ENCODE measurements around the gene SORCS3.

The SORCS3 gene

DNA sequence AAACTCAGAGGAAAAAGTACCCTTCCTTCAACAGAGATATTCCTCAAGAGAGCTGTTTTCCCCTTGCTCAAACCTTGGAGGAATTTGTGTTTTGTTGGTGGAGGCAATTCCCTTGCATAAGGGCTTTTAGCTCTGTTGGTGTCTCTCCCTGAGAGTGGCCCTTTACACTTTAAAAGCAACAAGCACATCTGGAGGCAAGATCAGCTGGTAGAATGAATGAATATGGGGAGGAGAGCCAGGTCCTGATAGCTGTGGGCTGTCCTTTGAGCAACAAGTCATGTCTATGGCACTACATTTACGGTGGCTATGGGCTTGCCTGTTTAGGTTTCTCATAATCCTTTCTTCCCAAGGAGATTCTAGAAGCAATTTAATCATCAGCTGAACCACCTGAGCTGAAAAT, 384.0 kb downstream of the SORCS3 start:
- no peak for DNase-seq

GRCh38 chr10:105026566-105026965, 385.5 kb downstream of the SORCS3 start:
- no peak for DNase-seq

- no peak for DNase-seq
These were observed 388.2 kb downstream of the SORCS3 start for GRCh38 chr10:105029286-105029685.

DNA sequence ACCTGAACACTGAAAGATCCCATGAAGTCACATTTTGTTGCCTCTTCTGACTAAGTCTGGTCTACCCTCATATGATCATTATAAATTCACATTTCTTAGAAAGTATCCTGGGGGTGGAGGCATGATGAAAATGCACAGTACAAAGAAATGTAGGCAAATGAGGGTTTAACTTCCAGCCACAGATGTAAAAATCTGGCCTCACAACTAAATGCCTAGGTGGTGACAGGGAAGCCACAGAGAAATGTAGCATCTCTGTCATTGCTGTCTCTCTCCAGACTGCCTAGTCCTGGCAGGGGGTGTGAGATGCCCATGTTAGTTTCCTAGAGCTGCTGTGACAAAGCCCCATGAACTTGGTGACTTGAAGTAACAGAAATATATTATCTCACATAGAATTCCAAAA, 395.9 kb downstream of the SORCS3 start:
- no peak for DNase-seq

GRCh38 chr10:105041956-105042355, 400.9 kb downstream of the SORCS3 start:
- no peak for DNase-seq

- DNase-seq, result no peak
These were observed 401.9 kb downstream of the SORCS3 start for GRCh38 chr10:105042906-105043552.

GRCh38 chr10:105044902-105045301, 403.8 kb downstream of the SORCS3 start:
- no peak for DNase-seq

GRCh38 chr10:105056413-105056812, 415.3 kb downstream of the SORCS3 start:
- DNase-seq, result no peak

DNA sequence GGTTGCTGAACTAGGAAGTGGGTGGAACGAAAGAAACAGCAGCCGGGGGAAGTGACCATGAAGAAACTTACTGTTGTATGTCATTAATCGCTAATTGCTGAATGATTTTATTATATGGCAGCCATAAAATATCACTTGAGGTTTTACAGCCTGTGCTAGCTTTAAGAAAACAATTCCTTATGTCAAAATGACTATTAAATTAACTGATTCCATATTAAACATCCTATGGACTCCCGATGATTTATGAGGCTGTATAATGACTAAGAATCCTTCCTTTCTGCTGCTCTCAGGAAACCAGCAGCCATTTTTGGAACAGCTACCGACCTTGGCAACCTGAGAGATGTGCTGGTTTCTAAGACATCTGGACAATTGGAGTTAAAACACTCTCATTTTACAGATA, 421.9 kb downstream of the SORCS3 start:
- DNase-seq, result no peak

DNA sequence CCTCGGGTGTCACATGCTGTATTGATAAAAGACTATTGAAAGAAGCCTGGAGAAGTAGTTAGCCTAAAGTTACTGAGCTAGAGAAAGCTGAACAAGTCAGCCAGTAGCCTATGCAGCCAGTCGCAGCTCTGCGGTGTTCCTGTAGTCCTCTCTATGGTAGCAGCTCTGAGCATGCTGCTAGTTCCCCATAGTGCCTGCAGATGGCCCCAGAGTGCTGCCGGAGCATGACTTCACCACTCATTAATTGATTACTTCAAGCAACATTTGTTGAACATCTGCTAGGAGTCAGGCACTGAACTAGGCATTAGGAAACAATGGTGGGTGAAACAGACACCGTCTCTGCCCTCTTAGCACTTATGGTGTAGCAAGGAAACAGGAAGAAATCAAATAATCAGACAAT, 422.7 kb downstream of the SORCS3 start:
- peak; percentile 3 for DNase-seq

GRCh38 chr10:105068497-105068896, 427.4 kb downstream of the SORCS3 start:
- DNase-seq, result no peak

- DNase-seq, result no peak
These were observed 429.2 kb downstream of the SORCS3 start for GRCh38 chr10:105070249-105070648.

- DNase-seq, result no peak
These were observed 429.9 kb downstream of the SORCS3 start for GRCh38 chr10:105070952-105071351.

DNA sequence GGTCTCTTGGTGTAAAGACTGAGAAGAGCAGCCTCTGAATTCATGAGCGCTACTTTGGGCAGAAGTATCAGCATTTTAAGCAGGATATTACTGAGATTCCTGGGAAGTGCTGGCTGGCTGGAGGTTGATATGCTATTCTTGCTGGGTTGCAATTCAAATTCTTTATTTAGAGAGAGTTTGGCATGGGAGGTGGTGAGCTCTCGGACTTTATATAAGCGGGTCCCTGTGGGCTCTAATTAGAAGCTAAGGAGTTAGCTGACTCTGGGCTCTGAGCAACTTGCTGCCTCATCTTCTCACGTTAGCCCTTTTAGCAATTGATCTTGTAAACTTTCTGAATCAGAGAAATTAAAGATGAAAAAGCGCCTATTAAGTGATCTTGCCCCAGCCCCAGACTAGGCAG, 430.9 kb downstream of the SORCS3 start:
- DNase-seq, result no peak

- no peak for DNase-seq
These were observed 432.9 kb downstream of the SORCS3 start for GRCh38 chr10:105073999-105074398.

- DNase-seq, result no peak
These were observed 433.9 kb downstream of the SORCS3 start for GRCh38 chr10:105075031-105075430.

- no peak for DNase-seq
These were observed 444.9 kb downstream of the SORCS3 start for GRCh38 chr10:105085980-105086379.

DNA sequence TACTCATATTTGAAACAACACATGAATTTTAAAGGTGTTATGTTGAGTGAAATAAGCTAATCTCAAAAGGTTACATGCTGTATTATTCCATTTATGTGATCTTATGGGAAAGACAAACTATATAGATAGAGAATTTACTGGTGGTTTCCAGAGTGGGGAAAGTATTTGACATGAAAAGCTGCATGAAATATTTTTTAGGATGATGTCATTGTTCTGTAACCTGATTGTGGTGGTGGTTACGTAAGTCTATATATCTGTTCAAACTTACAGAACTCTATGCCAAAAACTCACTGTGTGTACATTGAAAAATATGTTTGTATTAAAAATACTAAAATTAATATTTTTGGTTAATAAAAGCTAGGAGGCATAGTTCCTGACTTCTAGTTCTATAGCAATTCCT, 453.0 kb downstream of the SORCS3 start:
- no peak for DNase-seq

DNA sequence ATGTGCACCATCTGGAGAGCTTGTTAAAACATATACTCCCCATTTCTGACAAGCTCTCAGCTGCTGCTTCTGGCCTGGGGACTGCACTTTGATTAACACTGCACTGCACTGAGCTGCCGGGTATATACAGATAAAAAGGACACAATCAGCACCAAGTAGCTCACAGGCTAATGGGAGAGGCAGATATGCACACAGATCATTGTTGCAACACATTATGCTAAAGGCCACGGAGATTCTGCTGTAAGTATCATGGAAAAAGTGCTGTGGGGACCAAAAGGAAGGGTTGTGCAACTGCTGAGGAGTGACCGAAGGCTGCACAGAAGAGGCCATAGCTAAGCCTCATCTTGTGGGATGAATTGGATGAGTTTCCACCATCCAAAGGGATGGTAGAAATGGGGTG, 455.2 kb downstream of the SORCS3 start:
- no peak for DNase-seq

DNA sequence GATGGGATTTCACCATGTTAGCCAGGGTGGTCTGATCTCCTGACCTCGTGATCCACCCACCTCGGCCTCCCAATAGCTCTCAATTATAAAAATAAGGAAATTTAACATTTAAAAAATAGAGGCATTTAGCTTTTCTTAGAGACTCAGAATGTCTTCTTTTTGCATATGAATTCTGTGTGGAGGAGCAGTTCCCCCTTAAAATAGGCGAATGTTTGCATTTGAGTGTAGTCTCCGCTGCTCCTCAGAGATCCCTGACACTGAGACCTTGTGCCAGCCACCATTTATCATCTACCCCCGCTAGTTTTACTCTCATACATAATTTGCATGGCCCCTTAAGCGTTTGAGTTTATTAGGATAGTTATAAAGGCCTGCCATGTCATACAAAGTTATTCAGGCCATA, 461.9 kb downstream of the SORCS3 start:
- DNase-seq, result no peak

GRCh38 chr10:105104297-105104696, 463.2 kb downstream of the SORCS3 start:
- DNase-seq, result no peak

DNA sequence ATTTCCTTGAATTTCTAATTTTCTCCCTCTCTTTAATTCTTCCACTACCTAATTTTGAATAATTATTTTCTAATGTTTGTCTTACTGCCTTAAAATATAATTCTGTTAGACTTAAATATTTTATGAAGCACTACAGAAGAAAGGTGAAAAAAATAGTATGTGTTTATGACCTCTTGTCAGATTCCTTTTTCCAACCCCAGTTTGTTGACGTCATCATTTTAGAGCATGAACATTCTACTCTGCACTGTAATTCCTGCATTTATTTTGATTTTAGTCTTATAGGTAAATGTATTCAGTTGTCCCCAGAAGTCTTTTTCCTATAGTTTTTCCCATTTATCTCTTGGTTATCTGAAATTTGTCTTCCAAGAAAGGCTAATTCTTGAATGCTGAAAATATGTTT, 468.1 kb downstream of the SORCS3 start:
- DNase-seq, result no peak

DNA sequence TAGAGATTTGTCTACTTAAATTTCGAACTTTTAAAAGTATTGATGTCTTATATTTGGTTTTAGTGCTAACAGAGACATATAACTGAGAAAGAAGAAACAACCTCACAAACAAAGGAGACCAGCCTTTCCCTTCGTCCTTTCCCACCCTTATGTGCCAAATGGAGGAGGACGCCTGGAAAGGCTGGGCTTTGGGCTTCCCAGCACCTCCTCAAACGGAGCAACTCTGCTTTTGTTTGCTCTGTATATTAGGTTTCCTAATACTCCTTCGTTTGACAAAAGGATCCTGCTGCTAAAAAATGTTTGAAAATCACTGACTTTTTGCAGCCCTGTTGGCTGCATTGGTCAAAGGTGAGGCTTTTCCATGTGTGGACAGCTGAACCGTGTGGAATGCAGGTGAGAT, 471.8 kb downstream of the SORCS3 start:
- DNase-seq, result no peak

DNA sequence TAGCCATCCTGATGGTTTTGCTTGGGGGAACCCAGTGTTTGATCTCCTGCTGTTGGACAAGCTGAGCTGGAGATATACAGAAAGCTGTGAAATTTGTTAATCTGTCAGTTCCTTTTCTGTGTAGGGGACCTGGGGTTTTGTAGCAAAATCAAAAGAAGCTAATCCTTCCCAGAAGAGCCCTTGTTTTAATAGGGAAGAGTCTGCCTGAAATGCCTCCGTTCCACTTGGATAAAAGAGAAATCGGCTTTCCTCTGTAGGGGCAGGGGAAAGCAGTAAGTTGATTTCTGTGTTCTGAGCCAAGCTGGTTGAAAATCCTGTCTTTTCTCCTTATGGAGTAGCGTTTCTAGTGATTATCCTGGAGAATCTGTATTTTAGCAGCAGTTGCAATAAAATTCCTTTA, 472.6 kb downstream of the SORCS3 start:
- DNase-seq, result no peak

DNA sequence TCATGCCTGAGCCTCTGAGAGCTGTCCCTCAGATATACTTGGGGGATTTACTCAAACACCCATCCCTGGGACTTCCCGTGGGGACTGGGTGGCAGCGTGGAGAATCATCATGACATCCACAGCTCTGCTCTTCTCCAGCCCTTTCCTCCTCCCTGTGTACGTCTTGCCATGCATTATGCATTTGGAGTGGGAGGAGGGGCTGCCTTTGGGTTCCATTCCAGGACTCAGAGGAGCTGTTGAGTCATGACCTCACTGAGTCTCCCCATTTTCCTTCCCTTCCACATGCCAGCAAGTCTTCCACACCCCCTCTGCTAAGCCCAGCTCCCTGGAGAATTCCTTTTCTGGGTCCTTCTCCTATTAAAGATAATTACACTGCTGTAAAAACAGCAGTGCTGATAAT, 480.7 kb downstream of the SORCS3 start:
- DNase-seq, result no peak

- no peak for DNase-seq
These were observed 487.0 kb downstream of the SORCS3 start for GRCh38 chr10:105128111-105128510.

Measured in suppressor macrophage treated with lipopolysaccharide for 4 hours (primary cell).